ENCODE measurements around the gene HVCN1.

GRCh38 chr12:110658242-110658641 is 30.7 kb downstream of the HVCN1 start:
- no peak for TF ChIP-seq CTCF (IDR thresholded peaks at IDR 0.05; ENCODE audit: low read depth, low read length)
- no peak for TF ChIP-seq EZH2phosphoT487 (IDR thresholded peaks at IDR 0.05; ENCODE audit: low read depth)

Measured in OCI-LY3 (cell line).